ENCODE data around the gene SNURF.

The SNURF gene

DNA sequence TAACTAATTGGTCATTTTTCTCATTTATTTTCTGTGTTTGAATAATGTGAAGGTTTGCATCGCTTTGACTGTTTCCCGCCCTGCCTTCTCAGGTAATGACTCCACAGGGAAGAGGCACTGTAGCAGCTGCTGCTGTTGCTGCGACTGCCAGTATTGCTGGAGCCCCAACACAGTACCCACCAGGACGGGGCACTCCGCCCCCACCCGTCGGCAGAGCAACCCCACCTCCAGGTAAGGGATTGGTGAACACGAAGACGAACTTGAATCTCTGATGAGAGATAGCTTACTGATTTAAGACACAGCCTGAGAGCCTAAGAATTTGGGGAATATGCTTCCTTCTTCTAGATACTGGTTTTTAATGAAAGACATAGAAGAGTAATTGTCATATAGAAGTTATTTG, 22.9 kb downstream of the SNURF start:
- no peak for DNase-seq
- H3K27ac ChIP-seq: no peak overlapping the region
- H3K36me3 ChIP-seq (replicated peaks): peaks cover 4% of the 10 kb centered on the region
- no peaks in the 10 kb centered on the region for H3K27me3 ChIP-seq (replicated peaks)
- TF ChIP-seq, protein P1, sequence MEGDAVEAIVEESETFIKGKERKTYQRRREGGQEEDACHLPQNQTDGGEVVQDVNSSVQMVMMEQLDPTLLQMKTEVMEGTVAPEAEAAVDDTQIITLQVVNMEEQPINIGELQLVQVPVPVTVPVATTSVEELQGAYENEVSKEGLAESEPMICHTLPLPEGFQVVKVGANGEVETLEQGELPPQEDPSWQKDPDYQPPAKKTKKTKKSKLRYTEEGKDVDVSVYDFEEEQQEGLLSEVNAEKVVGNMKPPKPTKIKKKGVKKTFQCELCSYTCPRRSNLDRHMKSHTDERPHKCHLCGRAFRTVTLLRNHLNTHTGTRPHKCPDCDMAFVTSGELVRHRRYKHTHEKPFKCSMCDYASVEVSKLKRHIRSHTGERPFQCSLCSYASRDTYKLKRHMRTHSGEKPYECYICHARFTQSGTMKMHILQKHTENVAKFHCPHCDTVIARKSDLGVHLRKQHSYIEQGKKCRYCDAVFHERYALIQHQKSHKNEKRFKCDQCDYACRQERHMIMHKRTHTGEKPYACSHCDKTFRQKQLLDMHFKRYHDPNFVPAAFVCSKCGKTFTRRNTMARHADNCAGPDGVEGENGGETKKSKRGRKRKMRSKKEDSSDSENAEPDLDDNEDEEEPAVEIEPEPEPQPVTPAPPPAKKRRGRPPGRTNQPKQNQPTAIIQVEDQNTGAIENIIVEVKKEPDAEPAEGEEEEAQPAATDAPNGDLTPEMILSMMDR (IDR thresholded peaks at IDR 0.05; ENCODE audit: low read depth, low read length, missing control alignments): no peak
- in situ Hi-C loops (cut with HindIII; ENCODE audit: low pct_ligation_motif_present, low sequenced_read_pairs): no loop called here
- H3K4me3 ChIP-seq (ENCODE audit: low read depth, low read length): no peak overlapping the region

DNA sequence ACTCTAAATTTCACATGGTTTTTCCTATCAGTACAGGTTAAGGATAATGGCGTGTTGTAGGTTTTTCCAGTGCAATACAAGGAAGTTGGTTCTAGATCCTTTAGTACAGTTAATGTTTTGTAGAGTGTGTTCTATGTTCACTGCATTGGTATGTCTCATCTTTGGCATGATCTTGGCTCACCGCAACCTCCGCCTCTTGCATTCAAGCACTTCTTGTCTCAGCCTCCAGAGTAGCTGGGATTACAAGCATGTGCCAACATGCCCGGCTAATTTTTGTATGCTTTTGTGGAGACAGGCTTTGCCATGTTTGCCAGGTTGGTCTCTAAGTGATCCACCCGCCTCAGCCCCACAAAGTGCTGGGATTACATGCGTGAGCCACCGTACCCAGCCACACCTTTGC, 30.4 kb downstream of the SNURF start:
- Histone ChIP-seq H3K27ac (no peak overlapping the region), H3K4me3 (ENCODE audit: low read depth, low read length) (no peak overlapping the region), H3K36me3 (replicated peaks) (no peaks in the 10 kb centered on the region), H3K27me3 (replicated peaks) (no peaks in the 10 kb centered on the region)
- no peak for DNase-seq
- in situ Hi-C loops (cut with HindIII; ENCODE audit: low pct_ligation_motif_present, low sequenced_read_pairs): no loop called here
- TF ChIP-seq, protein P1 (IDR thresholded peaks at IDR 0.05; ENCODE audit: low read depth, low read length, missing control alignments): no peak

DNA sequence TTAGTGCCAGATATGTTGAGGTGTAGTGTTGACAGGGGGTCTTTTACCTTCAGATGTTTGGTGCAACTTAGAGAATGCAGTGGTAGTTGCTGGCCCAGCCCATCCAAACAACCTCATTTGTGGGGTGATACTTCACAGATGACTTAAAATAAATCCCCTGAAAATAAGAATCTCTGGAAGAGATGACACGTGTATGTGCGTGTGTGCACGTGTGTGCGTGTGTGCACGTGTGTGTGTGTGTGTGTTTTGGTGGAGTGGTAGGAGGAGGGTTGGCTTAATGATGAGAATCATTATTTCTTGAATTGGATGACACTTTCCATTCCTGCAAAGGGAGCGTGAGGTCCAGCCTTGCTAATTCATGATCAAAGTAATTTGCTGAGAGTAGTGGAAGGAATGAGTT, 31.9 kb downstream of the SNURF start:
- Histone ChIP-seq H3K27ac (no peak overlapping the region), H3K27me3 (replicated peaks) (no peaks in the 10 kb centered on the region), H3K36me3 (replicated peaks) (no peaks in the 10 kb centered on the region), H3K4me3 (ENCODE audit: low read depth, low read length) (no peak overlapping the region)
- no peak for DNase-seq
- in situ Hi-C loops (cut with HindIII; ENCODE audit: low pct_ligation_motif_present, low sequenced_read_pairs): no loop called here
- TF ChIP-seq, protein P1 (IDR thresholded peaks at IDR 0.05; ENCODE audit: low read depth, low read length, missing control alignments): no peak

All from brain microvascular endothelial cell (primary cell).